Lower leg skin (tissue), 4 donors: Measurements from ENCODE around the gene KCNB1. TPM values are rescaled to one million over a fixed set of nuclear protein-coding genes. Genes with fewer than 3 reads are reported as not detected.

ENCODE experiments used
- DNase-seq, 2 donors: peaks; one replicate each; pipeline ENCODE4 v3.0.0-alpha.2; 2019; ENCODE audit warnings: low spot score in 2 of 2
- H3K4me3 ChIP-seq: fragments of 200-600 bp; sonication (generic); 2 replicates; pipeline ENCODE4 v1.5.1; 2017; ENCODE audit warnings: mild to moderate bottlenecking, low read depth; ENCODE audit not compliant: poor library complexity, severe bottlenecking
- CTCF ChIP-seq, 3 donors: fragments of 450-650 bp; IDR thresholded peaks; one replicate each; pipeline ENCODE4 v1.5.1; 2016; ENCODE audit warnings: antibody characterized with exemption in 3 of 3, mild to moderate bottlenecking in 3 of 3, moderate library complexity in 2 of 3
- POLR2A ChIP-seq, 2 donors: fragments of 450-650 bp; IDR thresholded peaks; one replicate each; pipeline ENCODE4 v1.6.1; 2016 to 2017; ENCODE audit warnings: antibody characterized with exemption in 2 of 2, mild to moderate bottlenecking in 1 of 2, moderate library complexity in 1 of 2
- WGBS, 2 donors: methylation state at CpG; one replicate each; pipeline ENCODE4 v1.1.5; 2018; 5-methylcytosine and 5-hydroxymethylcytosine counted together
- intact Hi-C: fragments of 100-400 bp; cut with DNase I; formaldehyde crosslinking; loops from one replicate; pipeline ENCODE4 v1.15.0; 2023; ENCODE audit warnings: low total_unique reads
- total RNA-seq, 4 donors: library from RNA; depleted of rRNA; stranded (reverse); fragments of >200 nt; gene quantifications; one replicate each; pipeline ENCODE4 v1.1.0, GENCODE V29; 2016

Gene KCNB1
- total RNA-seq, 4 donors from 2014 or later, result 0.30 to 5.2 (median 0.81) TPM

DNA sequence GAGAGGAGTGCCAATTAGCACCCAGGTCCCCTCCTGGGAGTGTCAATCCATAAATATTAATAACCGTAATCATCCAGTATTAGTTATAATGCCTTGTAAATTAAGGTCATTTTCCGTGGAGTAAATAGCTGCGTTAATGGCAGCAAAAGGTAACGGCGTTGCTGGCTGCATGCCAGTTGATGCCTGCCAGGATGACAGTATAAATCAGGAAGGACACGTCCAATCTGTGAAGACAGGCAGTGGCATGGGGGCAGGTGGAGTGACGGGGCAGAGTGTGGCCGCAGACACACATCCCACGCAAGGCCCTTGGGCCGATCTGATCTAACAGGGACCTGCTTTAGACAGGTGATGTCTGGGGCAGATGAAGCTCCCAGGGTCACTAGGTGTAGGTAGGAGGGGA, 49.1 kb downstream of the KCNB1 start:
- TF ChIP-seq CTCF (IDR thresholded peaks at IDR 0.05), result no peak
- no peak for TF ChIP-seq POLR2A (IDR thresholded peaks at IDR 0.05)
- intact Hi-C loops, result no loop called here
- 39 to 54% methylated on average over 10 of the region's 10 CpGs for WGBS, 2 donors
- no peak overlapping the region for H3K4me3 ChIP-seq
- DNase-seq, result no peak

DNA sequence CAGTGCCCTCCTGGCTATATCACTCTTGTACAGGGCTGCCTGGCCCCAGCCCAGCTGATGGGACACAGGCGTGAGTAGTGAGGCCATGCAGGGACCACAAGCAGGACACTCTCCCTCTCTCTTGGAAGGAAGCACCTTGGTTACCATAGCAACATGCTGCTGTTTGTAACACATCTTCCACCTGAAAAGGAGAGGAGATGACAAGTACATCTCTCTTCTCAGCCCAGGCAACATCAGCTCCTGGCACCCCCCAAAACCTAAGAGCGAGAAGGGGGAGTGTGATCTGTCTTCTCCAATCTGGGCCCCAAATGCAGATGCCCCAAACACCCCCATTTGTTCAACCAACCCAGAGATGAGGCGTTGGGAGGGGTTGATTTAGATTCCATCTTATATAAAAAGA, 49.9 kb downstream of the KCNB1 start:
- WGBS, 2 donors, result 75 to 94% methylated on average over 3 of the region's 3 CpGs
- H3K4me3 ChIP-seq, result no peak overlapping the region
- no peak for TF ChIP-seq CTCF (IDR thresholded peaks at IDR 0.05)
- no peak for TF ChIP-seq POLR2A (IDR thresholded peaks at IDR 0.05)
- intact Hi-C loops, result no loop called here
- DNase-seq, result no peak

DNA sequence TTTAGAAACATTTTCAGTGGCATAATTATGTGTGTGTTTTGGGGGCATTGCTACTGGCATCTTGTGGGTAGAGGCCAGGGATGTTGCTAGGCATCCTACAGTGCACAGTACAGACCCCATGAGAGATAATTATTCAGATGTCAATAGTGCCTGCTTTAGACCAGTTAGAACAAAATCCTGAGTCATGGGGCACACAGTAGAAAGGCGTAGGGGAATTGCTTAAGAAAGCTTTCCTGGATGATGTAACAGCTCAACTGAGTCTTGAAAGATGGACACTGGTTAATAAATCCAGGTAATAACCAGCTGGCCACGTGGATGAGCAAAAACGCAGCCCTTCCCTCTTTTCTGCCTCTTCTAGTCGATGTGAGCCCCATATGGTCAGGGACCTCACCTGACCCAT, 51.1 kb downstream of the KCNB1 start:
- DNase-seq, result no peak
- H3K4me3 ChIP-seq, result no peak overlapping the region
- 61 to 85% methylated on average over 4 of the region's 4 CpGs for WGBS, 2 donors
- intact Hi-C loops, result no loop called here
- no peak for TF ChIP-seq CTCF (IDR thresholded peaks at IDR 0.05)
- TF ChIP-seq POLR2A (IDR thresholded peaks at IDR 0.05), result no peak

DNA sequence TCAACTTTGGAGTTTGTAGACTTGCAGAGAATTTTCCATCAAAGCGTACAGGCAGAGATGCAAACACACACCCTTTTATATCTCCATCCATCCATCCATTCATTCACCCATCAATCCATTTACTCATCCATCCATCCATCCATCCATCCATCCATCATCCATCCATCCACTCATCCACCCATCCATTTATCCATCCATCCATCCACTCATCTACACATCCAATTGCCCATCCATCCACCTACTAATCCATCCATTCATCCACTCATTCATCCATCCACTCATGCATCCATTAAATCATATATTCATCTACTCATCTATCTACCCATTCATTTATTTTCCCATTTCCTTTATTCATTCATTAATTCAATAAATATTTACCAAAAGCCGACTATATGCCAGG, 52.1 kb downstream of the KCNB1 start:
- DNase-seq, result no peak

DNA sequence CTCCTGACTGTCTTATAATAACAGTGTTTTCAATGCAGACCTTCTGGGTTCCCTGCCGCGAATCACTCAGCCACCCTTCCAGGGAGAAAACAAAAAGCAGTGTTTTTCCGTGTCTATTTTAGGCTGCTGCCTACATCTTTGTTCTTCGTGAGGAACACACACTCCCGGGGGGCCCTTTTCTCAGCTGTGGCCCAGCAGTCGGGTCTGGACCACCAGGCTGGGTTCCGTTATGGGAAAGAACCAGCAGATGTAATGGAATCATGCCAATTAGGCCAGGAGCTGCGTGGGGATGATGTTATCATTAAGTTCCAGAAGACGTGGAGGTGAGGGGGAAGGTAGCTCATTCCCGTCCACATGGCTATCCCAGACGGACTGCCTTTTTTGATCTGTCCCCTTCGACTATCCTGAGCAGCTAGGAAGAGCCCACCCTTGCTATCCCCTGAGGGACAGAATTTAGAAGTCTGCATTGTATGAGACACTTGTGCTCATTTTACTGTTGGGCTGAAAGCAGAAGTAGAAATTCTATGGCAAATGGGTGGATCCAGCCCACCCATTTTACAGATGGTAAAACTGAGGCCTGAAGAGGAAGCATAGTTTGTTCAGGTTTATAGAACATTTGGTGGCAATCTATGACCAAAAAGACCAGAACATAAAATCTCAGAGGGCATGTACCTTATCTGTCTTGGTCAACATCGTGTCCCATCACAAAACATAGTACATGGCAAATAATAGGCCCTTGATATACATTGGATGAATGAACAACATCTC, 54.5 kb downstream of the KCNB1 start:
- no peak overlapping the region for H3K4me3 ChIP-seq
- no peak for TF ChIP-seq CTCF (IDR thresholded peaks at IDR 0.05)
- TF ChIP-seq POLR2A (IDR thresholded peaks at IDR 0.05), result no peak
- WGBS, 2 donors, result 32 to 43% methylated on average over 13 of the region's 13 CpGs
- no peak for DNase-seq
- intact Hi-C loops, result loop anchor here (10.0 kb wide), 1 partner anchor 1333 kb away; no protein-coding TSS in a partner anchor

More for the DNA sequence above, 52.1 kb downstream of the KCNB1 start:
- WGBS, 2 donors, result 89 to 95% methylated on average over 2 of the region's 2 CpGs
- no peak for TF ChIP-seq CTCF (IDR thresholded peaks at IDR 0.05)
- no peak for TF ChIP-seq POLR2A (IDR thresholded peaks at IDR 0.05)
- intact Hi-C loops, result no loop called here
- no peak overlapping the region for H3K4me3 ChIP-seq

DNA sequence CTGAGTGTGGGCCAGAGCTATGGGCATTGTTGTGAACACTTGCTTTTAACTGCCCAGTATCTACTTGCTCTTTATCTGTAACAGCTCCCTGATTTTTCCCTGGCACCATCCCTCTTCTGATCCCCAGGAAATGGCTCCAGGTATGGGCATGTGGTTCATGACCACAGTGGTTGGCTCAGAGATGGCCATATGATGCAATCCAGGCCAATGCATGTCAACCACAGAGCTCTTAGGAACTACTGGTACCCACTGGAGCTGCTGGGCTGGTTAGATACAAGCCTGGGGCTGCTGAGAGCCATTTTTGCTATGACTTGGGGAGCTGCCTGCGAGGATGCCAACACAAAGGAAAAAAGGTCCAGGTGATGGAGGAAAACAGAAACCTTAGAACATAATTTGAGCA, 55.6 kb downstream of the KCNB1 start:
- 0% methylated on average over 1 of the region's 1 CpG for WGBS, 2 donors
- intact Hi-C loops, result loop anchor here (10.0 kb wide), 1 partner anchor 1332 kb away; no protein-coding TSS in a partner anchor
- TF ChIP-seq POLR2A (IDR thresholded peaks at IDR 0.05) (no peak), CTCF (IDR thresholded peaks at IDR 0.05) (no peak)
- H3K4me3 ChIP-seq, result no peak overlapping the region
- DNase-seq, result no peak
